Nephron progenitor cell (in vitro differentiated cells): Measurements from ENCODE around the gene ZNF550.
"Not testable (repeated sequence)": the region's sequence is repeated elsewhere in the genome, so short reads cannot be mapped to it uniquely, and the experiment has no call there.

Source experiments
- DNase-seq: peaks from one replicate; pipeline ENCODE4 v3.0.0; 2021
- H3K27ac Mint-ChIP-seq: 2 replicates; pipeline ENCODE4 v1.8.0; 2021; ENCODE audit warnings: mild to moderate bottlenecking, moderate library complexity, mixed read lengths
- H3K27me3 Mint-ChIP-seq: 2 replicates; pipeline ENCODE4 v1.8.0; 2021; ENCODE audit warnings: mild to moderate bottlenecking, low read depth, mixed read lengths; ENCODE audit not compliant: poor library complexity
- H3K36me3 Mint-ChIP-seq: 2 replicates; pipeline ENCODE4 v1.8.0; 2021; ENCODE audit warnings: low read depth, mixed read lengths
- H3K4me1 Mint-ChIP-seq: 2 replicates; pipeline ENCODE4 v1.8.0; 2021; ENCODE audit warnings: mixed read lengths
- H3K4me3 Mint-ChIP-seq: 2 replicates; pipeline ENCODE4 v1.8.0; 2021; ENCODE audit warnings: mild to moderate bottlenecking, moderate library complexity, mixed read lengths
- H3K9me3 Mint-ChIP-seq: 2 replicates; pipeline ENCODE4 v1.8.0; 2021; ENCODE audit warnings: mild to moderate bottlenecking, moderate library complexity, mixed read lengths
- CTCF ChIP-seq: fragments of 200-600 bp; sonication (generic); IDR thresholded peaks from 2 replicates; pipeline ENCODE4 v1.5.0; 2021; ENCODE audit warnings: antibody characterized with exemption

ZNF550 gene

GRCh38 chr19:57557659-57558058, 2.0 kb downstream of the ZNF550 start:
- Mint-ChIP-seq H3K4me1 (peaks cover 17% of the 10 kb centered on the region), H3K4me3 (peak overlapping the region; percentile 99), H3K9me3 (peaks cover 91% of the 10 kb centered on the region), H3K36me3 (peaks cover 71% of the 10 kb centered on the region), H3K27ac (peak overlapping the region; percentile 47), H3K27me3 (peaks cover 2% of the 10 kb centered on the region)
- DNase-seq, result no peak
- TF ChIP-seq CTCF, result no peak

GRCh38 chr19:57552432-57552831, 7.2 kb downstream of the ZNF550 start:
- no peak overlapping the region for H3K4me3 Mint-ChIP-seq
- H3K9me3 Mint-ChIP-seq, result peaks cover 94% of the 10 kb centered on the region
- DNase-seq, result no peak
- peaks cover under 1% of the 10 kb centered on the region for H3K4me1 Mint-ChIP-seq
- no peak for TF ChIP-seq CTCF
- peaks cover 100% of the 10 kb centered on the region for H3K36me3 Mint-ChIP-seq
- H3K27me3 Mint-ChIP-seq, result peaks cover 3% of the 10 kb centered on the region
- no peak overlapping the region for H3K27ac Mint-ChIP-seq

GRCh38 chr19:57546513-57546912, 13.2 kb downstream of the ZNF550 start:
- H3K36me3 Mint-ChIP-seq, result peaks cover 100% of the 10 kb centered on the region

GRCh38 chr19:57537953-57538547, 21.6 kb downstream of the ZNF550 start:
- no peak for DNase-seq
- Mint-ChIP-seq H3K27ac (no peak overlapping the region), H3K4me3 (no peak overlapping the region), H3K27me3 (peaks cover 5% of the 10 kb centered on the region), H3K36me3 (peaks cover 100% of the 10 kb centered on the region), H3K9me3 (peaks cover 100% of the 10 kb centered on the region), H3K4me1 (no peaks in the 10 kb centered on the region)
- TF ChIP-seq CTCF, result no peak

More at GRCh38 chr19:57546513-57546912, 13.2 kb downstream of the ZNF550 start:
- no peak overlapping the region for H3K4me3 Mint-ChIP-seq
- no peaks in the 10 kb centered on the region for H3K4me1 Mint-ChIP-seq
- no peaks in the 10 kb centered on the region for H3K27me3 Mint-ChIP-seq
- no peak for TF ChIP-seq CTCF
- H3K9me3 Mint-ChIP-seq, result peaks cover 100% of the 10 kb centered on the region
- H3K27ac Mint-ChIP-seq, result no peak overlapping the region
- DNase-seq, result no peak

- H3K9me3 Mint-ChIP-seq, result peaks cover 91% of the 10 kb centered on the region
- H3K27me3 Mint-ChIP-seq, result peaks cover 18% of the 10 kb centered on the region
- peak within 1 kb of the TSS; percentile 96 for H3K4me3 Mint-ChIP-seq
- peak within 1 kb of the TSS; percentile 84 for H3K27ac Mint-ChIP-seq
- no peak for TF ChIP-seq CTCF
- peaks cover 60% of the 10 kb centered on the region for H3K36me3 Mint-ChIP-seq
- H3K4me1 Mint-ChIP-seq, result peaks cover 16% of the 10 kb centered on the region
- peak; percentile 84 for DNase-seq
Measured at GRCh38 chr19:57527136-57527881, 32.4 kb downstream of the ZNF550 start, which contains the start of gene ZNF549. Gene ZNF549 (plus strand): TSS chr19:57527356. CDS start chr19:57527574, 218 bp downstream.

- not testable (repeated sequence) for DNase-seq, H3K27ac Mint-ChIP-seq, H3K4me3 Mint-ChIP-seq, H3K4me1 Mint-ChIP-seq
- peaks cover 49% of the 10 kb centered on the region for H3K36me3 Mint-ChIP-seq
- H3K27me3 Mint-ChIP-seq, result peaks cover 10% of the 10 kb centered on the region
- H3K9me3 Mint-ChIP-seq, result peaks cover 71% of the 10 kb centered on the region
Measured at GRCh38 chr19:57518021-57518420, 41.6 kb downstream of the ZNF550 start.
